Measurements from ENCODE around the gene NR1H4. TPM values are rescaled to one million over a fixed set of nuclear protein-coding genes. Genes with fewer than 3 reads are reported as not detected.
A peak's percentile ranks its signal among the peaks of the same experiment; 100 is the strongest.

NR1H4 gene
- total and polyA plus RNA-seq, 2 of the 13 experiments (the other 11 are each of a cell fraction or from before 2014, with no cell fraction given), result 27.3 to 114 TPM

GRCh38 chr12:100445081-100445481 is 28.6 kb upstream of the NR1H4 start (continued):
- TF ChIP-seq ARNTL (CRISPR knock-in tag; IDR thresholded peaks at IDR 0.05), result no peak
- no peak for TF ChIP-seq NONO (IDR thresholded peaks at IDR 0.05)
- no peak; the same call in 1 of the 2 replicates for TF ChIP-seq NONO (CRISPR knock-in tag; conservative IDR thresholded peaks at IDR 0.05)
- no peak for TF ChIP-seq RAD21 (CRISPR knock-in tag; IDR thresholded peaks at IDR 0.05)
- no peak for TF ChIP-seq ZMAT3 (CRISPR knock-in tag; conservative IDR thresholded peaks at IDR 0.05)
- TF ChIP-seq ZNF430 (CRISPR knock-in tag; IDR thresholded peaks at IDR 0.05), result no peak
- TF ChIP-seq SSRP1 (CRISPR knock-in tag; IDR thresholded peaks at IDR 0.05), result no peak
- TF ChIP-seq E2F2 (CRISPR knock-in tag; IDR thresholded peaks at IDR 0.05; ENCODE audit: borderline replicate concordance), result no peak
- TF ChIP-seq CBX1 (IDR thresholded peaks at IDR 0.05; ENCODE audit: low read depth), result no peak
- no peak for TF ChIP-seq TERF1 (CRISPR knock-in tag; IDR thresholded peaks at IDR 0.05)
- no peak for TF ChIP-seq ZNF296 (CRISPR knock-in tag; conservative IDR thresholded peaks at IDR 0.05)
- no peak for TF ChIP-seq ZNF816 (CRISPR knock-in tag; IDR thresholded peaks at IDR 0.05; ENCODE audit: borderline replicate concordance)
- TF ChIP-seq ZKSCAN1 (IDR thresholded peaks at IDR 0.05; ENCODE audit: low read length), result no peak
- TF ChIP-seq TARDBP (CRISPR knock-in tag; IDR thresholded peaks at IDR 0.05), result no peak
- TF ChIP-seq ZNF138 (CRISPR knock-in tag; IDR thresholded peaks at IDR 0.05; ENCODE audit: low read depth), result no peak
- TF ChIP-seq ATF3 (CRISPR knock-in tag; IDR thresholded peaks at IDR 0.05), result peak; percentile 43; the same call in 1 of the 2 replicates
- TF ChIP-seq XRCC5 (optimal IDR thresholded peaks at IDR 0.05; ENCODE audit: low read length), result no peak
- TF ChIP-seq PAX8 (CRISPR knock-in tag; IDR thresholded peaks at IDR 0.05; ENCODE audit: borderline replicate concordance), result no peak
- no peak for TF ChIP-seq ZNF24 (IDR thresholded peaks at IDR 0.05)
- peak; percentile 31; the same call in 1 of the 2 replicates for TF ChIP-seq ZBTB37 (CRISPR knock-in tag; IDR thresholded peaks at IDR 0.05)
- no peak for TF ChIP-seq REST (IDR thresholded peaks at IDR 0.05; ENCODE audit: borderline replicate concordance in 1 of 2, low read depth in 1 of 2, low read length in 2 of 2)
- TF ChIP-seq MED1 (CRISPR knock-in tag; IDR thresholded peaks at IDR 0.05), result peak; percentile 71
- TF ChIP-seq ZNF780A (CRISPR knock-in tag; IDR thresholded peaks at IDR 0.05), result no peak
- TF ChIP-seq MXD4 (CRISPR knock-in tag; IDR thresholded peaks at IDR 0.05), result no peak
